CD4-positive, alpha-beta T cell (primary cell): ENCODE data around the gene PABPN1. TPM values are rescaled to one million over a fixed set of nuclear protein-coding genes. Genes with fewer than 3 reads are reported as not detected.

ENCODE experiments used
- ATAC-seq: fragments of 200-7000 bp; cut with Tn5 transposase; one replicate; pipeline ENCODE4 v1.10.0; 2022; ENCODE audit warnings: mild to moderate bottlenecking; ENCODE audit not compliant: poor library complexity
- CTCF ChIA-PET: fragments of 350-600 bp; sonication (Branson Sonifier 250); formaldehyde crosslinking; loops from one replicate; lab custom pipeline; 2021; ENCODE audit warnings: antibody characterized with exemption, inconsistent platforms; lab: Charles Lee
- POLR2A ChIA-PET: fragments of 350-600 bp; sonication (Branson Sonifier 250); formaldehyde crosslinking; loops from one replicate; lab custom pipeline; 2021; ENCODE audit warnings: antibody characterized with exemption, inconsistent platforms; lab: Charles Lee
- DNase-seq, 14 experiments: peaks; one replicate each; pipeline ENCODE4 v3.0.0-alpha.2; 2013 to 2020; ENCODE audit warnings: mixed read lengths in 2 of 14
- H3K27ac ChIP-seq, 2 donors: one replicate each; pipeline versions ENCODE4 v1.5.1 to v1.7.0; 2013; ENCODE audit warnings: low read length in 2 of 2, low read depth in 1 of 2, mild to moderate bottlenecking in 1 of 2
- H3K27me3 ChIP-seq, 2 experiments: 1 replicate in 1 of 2; 2 replicates in 1 of 2; pipeline versions ENCODE4 v1.6.1 to v1.7.0; 2013; ENCODE audit warnings: low read length in 2 of 2, control low read depth in 1 of 2, mild to moderate bottlenecking in 1 of 2, moderate library complexity in 1 of 2; ENCODE audit not compliant: insufficient read depth in 2 of 2, control insufficient read depth in 1 of 2
- H3K36me3 ChIP-seq: one replicate; pipeline ENCODE4 v1.6.1; 2013; ENCODE audit warnings: low read length, control low read depth; ENCODE audit not compliant: insufficient read depth
- H3K4me1 ChIP-seq: one replicate; pipeline ENCODE4 v1.6.1; 2013; ENCODE audit warnings: low read length, control low read depth; ENCODE audit not compliant: insufficient read depth
- H3K4me3 ChIP-seq: one replicate; pipeline ENCODE4 v1.5.1; 2013; ENCODE audit warnings: mild to moderate bottlenecking, low read length, moderate library complexity
- H3K9me3 ChIP-seq, 2 experiments: 1 replicate in 1 of 2; 2 replicates in 1 of 2; pipeline versions ENCODE4 v1.6.1 to v1.7.0; 2013; ENCODE audit warnings: low read length in 2 of 2, mild to moderate bottlenecking in 2 of 2, control low read depth in 1 of 2, moderate library complexity in 1 of 2; ENCODE audit not compliant: control insufficient read depth in 1 of 2, insufficient read depth in 1 of 2
- H3K27ac Mint-ChIP-seq: one replicate; pipeline ENCODE4 v1.8.0; 2020; ENCODE audit warnings: mixed read lengths
- H3K27me3 Mint-ChIP-seq: one replicate; pipeline ENCODE4 v1.8.0; 2021; ENCODE audit warnings: mixed read lengths
- H3K36me3 Mint-ChIP-seq: one replicate; pipeline ENCODE4 v1.8.0; 2021; ENCODE audit warnings: low read depth, mixed read lengths
- H3K4me1 Mint-ChIP-seq: one replicate; pipeline ENCODE4 v1.8.0; 2021; ENCODE audit warnings: low read depth, mixed read lengths
- H3K4me3 Mint-ChIP-seq: one replicate; pipeline ENCODE4 v1.8.0; 2020; ENCODE audit warnings: mild to moderate bottlenecking, mixed read lengths
- H3K9me3 Mint-ChIP-seq: one replicate; pipeline ENCODE4 v1.8.0; 2020; ENCODE audit warnings: mixed read lengths
- intact Hi-C, 2 experiments: fragments of 100-400 bp; cut with DNase I in 1 of 2; cut with micrococcal nuclease in 1 of 2; formaldehyde crosslinking; loops; one replicate each; pipeline versions ENCODE4 v1.15.1 to v1.9.0; 2023 to 2025; cut with DNase I, micrococcal nuclease
- total RNA-seq, 174 experiments: library from RNA in 2 of 174; stranded (reverse) in 2 of 174; gene quantifications; one replicate each; pipeline ENCODE4 v1.2.3 and lab custom pipeline; 2021 to 2026
- TF ChIP-seq, protein P1 (sequence below): fragments of 200-600 bp; IDR thresholded peaks from one replicate; pipeline ENCODE4 v1.8.0; 2022; ENCODE audit warnings: antibody characterized with exemption, mild to moderate bottlenecking

Gene PABPN1
- total RNA-seq, 2 experiments from 2014 or later, result 188 to 195 TPM

DNA sequence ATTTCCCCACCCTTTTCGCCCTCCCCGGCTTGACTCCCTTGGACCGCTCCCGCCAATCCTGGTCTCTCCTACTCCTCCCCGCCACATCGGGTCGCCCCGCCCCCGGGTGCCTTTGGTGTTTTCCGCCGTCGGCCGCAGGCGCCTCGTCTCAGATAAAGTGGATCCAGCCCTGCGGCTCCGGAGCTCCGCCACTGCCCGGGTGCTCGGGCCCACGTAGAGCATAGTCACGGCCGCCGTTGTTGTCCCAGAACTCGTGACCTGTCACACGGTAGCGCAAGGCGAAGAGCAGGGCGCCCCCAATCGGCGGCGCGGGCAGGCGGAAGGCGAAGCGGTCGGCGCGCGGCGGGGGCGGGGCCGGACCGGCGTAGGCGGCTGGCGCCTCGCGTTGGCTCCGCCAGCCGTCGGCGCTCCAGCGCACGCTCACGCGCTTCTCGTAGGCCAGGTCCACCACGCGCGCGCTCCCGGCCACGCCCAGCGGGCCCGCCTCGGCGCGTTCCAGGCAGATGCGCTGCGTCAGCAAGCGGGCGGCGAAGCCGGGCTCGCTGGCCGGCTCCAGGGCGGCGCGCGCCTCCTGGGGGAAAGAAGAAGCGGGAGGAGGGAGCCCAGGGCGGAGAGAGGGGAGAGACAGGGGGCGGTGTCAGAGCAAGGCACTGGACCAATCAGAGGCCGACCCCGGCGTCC, 19.8 kb upstream of the PABPN1 start:
- DNase-seq, result peak; percentile 91 to 100 (median 96)
- CTCF ChIA-PET, result interaction anchor here (0.5 to 4.4 kb wide), 14 partner anchors 10 to 209 kb away, joined by 3 to 66 read pairs (median 5); partner anchors contain the start of genes HOMEZ and PABPN1
- peak overlapping the region; percentile 97 for H3K27ac ChIP-seq
- H3K4me1 Mint-ChIP-seq, result peaks cover 39% of the 10 kb centered on the region
- TF ChIP-seq, protein P1, sequence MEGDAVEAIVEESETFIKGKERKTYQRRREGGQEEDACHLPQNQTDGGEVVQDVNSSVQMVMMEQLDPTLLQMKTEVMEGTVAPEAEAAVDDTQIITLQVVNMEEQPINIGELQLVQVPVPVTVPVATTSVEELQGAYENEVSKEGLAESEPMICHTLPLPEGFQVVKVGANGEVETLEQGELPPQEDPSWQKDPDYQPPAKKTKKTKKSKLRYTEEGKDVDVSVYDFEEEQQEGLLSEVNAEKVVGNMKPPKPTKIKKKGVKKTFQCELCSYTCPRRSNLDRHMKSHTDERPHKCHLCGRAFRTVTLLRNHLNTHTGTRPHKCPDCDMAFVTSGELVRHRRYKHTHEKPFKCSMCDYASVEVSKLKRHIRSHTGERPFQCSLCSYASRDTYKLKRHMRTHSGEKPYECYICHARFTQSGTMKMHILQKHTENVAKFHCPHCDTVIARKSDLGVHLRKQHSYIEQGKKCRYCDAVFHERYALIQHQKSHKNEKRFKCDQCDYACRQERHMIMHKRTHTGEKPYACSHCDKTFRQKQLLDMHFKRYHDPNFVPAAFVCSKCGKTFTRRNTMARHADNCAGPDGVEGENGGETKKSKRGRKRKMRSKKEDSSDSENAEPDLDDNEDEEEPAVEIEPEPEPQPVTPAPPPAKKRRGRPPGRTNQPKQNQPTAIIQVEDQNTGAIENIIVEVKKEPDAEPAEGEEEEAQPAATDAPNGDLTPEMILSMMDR, result peak; percentile 65
- peaks cover 26% of the 10 kb centered on the region for H3K36me3 Mint-ChIP-seq
- peak; percentile 69 for ATAC-seq
- H3K4me1 ChIP-seq, result peaks cover 30% of the 10 kb centered on the region
- H3K27me3 ChIP-seq, result peaks cover 7 to 8% of the 10 kb centered on the region in 2 experiments
- no peaks in the 10 kb centered on the region for H3K9me3 Mint-ChIP-seq
- intact Hi-C loops, result loop anchor here (2.0 to 10.0 kb wide), 8 partner anchors 15 to 1143 kb away; partner anchors contain the start of genes DAD1 (in 1 of the 2), HAUS4 (in 1 of the 2), HOMEZ (in 1 of the 2) and SDR39U1 (in 1 of the 2)
- peaks cover 0 to under 1% of the 10 kb centered on the region in 2 experiments for H3K9me3 ChIP-seq
- peaks cover 15% of the 10 kb centered on the region for H3K27me3 Mint-ChIP-seq
- peak overlapping the region; percentile 75 for H3K4me3 ChIP-seq
- H3K36me3 ChIP-seq, result peaks cover 14% of the 10 kb centered on the region
- peak overlapping the region; percentile 97 for H3K27ac Mint-ChIP-seq
- H3K4me3 Mint-ChIP-seq, result peak overlapping the region; percentile 96
- POLR2A ChIA-PET, result interaction anchor here (0.7 to 10.5 kb wide), 24 partner anchors 9 to 835 kb away, joined by 3 to 455 read pairs (median 6); partner anchors contain the start of genes ACIN1, C14orf119, DAD1 and DCAF11

DNA sequence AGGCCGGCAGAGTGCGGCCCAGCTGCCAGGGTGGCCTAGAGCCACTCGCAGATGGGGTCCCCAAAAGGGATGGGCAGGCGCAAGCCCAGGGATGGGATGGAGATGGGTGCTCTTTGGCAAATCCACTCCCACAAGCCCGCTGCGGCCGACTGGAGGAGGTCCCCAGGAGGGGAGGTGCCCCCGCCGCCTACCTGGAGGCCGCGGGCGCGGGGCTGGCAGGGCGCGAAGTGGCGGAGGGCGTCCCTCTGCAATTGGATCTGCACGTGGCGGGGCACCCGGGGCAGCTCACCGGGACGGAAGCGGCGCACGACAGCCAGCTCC, 19.3 kb upstream of the PABPN1 start:
- CTCF ChIA-PET, result interaction anchor here (1.0 to 4.4 kb wide), 11 partner anchors 9 to 1130 kb away, joined by 3 to 66 read pairs (median 5); partner anchors contain the start of genes HOMEZ and PABPN1
- TF ChIP-seq, protein P1, result no peak
- peaks cover 30% of the 10 kb centered on the region for H3K4me1 ChIP-seq

More for the DNA sequence above, 19.3 kb upstream of the PABPN1 start:
- peak in 8 of 14 experiments; percentile 37 to 84 (median 54) for DNase-seq
- Mint-ChIP-seq H3K4me1 (peaks cover 39% of the 10 kb centered on the region), H3K27ac (peak overlapping the region; percentile 97), H3K9me3 (no peaks in the 10 kb centered on the region), H3K27me3 (peaks cover 16% of the 10 kb centered on the region), H3K4me3 (peak overlapping the region; percentile 96), H3K36me3 (peaks cover 21% of the 10 kb centered on the region)
- intact Hi-C loops, result loop anchor here (1.0 to 10.0 kb wide), 10 partner anchors 15 to 1143 kb away; partner anchors contain the start of genes DAD1 (in 1 of the 2), HAUS4 (in 1 of the 2), HOMEZ (in 1 of the 2) and PABPN1 (in 1 of the 2)
- Histone ChIP-seq H3K9me3 (peaks cover 0 to 6% of the 10 kb centered on the region in 2 experiments), H3K4me3 (peak overlapping the region; percentile 75), H3K27ac (peak overlapping the region; percentile 93 to 97), H3K36me3 (peaks cover 14% of the 10 kb centered on the region), H3K27me3 (peaks cover 8 to 12% of the 10 kb centered on the region in 2 experiments)
- ATAC-seq, result peak; percentile 30
- POLR2A ChIA-PET, result interaction anchor here (0.8 to 10.5 kb wide), 25 partner anchors 9 to 1791 kb away, joined by 3 to 455 read pairs (median 4); partner anchors contain the start of genes ACIN1, C14orf119, DAD1 and DCAF11
